HG03159 (cell line): ENCODE data around the gene LRP11.
A peak's percentile ranks its signal among the peaks of the same experiment; 100 is the strongest.
"Not testable (repeated sequence)": the region's sequence is repeated elsewhere in the genome, so short reads cannot be mapped to it uniquely, and the experiment has no call there.

Experiments
- ATAC-seq: cut with Tn5 transposase; IDR thresholded peaks from one replicate; pipeline ENCODE4 v1.9.1; 2021; ENCODE audit warnings: mild to moderate bottlenecking, moderate library complexity; ENCODE audit not compliant: unreplicated experiment

Gene LRP11

GRCh38 chr6:149871182-149871581, 7.0 kb upstream of the LRP11 start:
- no peak for ATAC-seq

DNA sequence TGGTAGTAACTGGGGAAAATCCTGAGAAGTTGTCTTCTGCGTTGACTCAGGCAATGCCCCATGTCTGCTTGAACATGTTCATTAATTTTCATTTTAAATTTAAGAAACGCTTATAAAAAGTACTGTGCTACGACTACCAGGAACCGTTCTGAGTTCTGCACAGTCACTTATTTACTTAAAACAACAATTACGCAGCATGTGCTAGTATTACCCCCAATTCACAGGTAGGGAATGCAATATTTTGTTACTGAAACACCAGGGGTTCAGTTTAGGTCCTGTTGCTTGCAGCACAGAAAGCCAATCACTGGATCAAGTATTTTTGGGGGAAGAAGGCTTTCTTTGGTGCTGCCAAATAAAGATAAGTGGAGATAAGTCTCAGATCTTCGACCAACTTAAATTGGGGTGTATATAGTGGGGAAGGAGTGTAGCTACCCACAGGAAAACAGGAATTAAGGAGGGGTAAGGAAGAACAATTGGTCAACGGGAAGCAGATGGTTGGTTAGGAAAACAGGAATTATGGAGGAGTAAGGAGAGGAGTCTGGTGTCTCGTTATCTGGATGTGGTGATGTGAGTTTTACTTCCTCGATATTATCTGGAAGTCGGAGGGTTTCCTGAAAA, 5.2 kb upstream of the LRP11 start:
- no peak for ATAC-seq

GRCh38 chr6:149867876-149868640, 3.9 kb upstream of the LRP11 start:
- ATAC-seq: no peak

DNA sequence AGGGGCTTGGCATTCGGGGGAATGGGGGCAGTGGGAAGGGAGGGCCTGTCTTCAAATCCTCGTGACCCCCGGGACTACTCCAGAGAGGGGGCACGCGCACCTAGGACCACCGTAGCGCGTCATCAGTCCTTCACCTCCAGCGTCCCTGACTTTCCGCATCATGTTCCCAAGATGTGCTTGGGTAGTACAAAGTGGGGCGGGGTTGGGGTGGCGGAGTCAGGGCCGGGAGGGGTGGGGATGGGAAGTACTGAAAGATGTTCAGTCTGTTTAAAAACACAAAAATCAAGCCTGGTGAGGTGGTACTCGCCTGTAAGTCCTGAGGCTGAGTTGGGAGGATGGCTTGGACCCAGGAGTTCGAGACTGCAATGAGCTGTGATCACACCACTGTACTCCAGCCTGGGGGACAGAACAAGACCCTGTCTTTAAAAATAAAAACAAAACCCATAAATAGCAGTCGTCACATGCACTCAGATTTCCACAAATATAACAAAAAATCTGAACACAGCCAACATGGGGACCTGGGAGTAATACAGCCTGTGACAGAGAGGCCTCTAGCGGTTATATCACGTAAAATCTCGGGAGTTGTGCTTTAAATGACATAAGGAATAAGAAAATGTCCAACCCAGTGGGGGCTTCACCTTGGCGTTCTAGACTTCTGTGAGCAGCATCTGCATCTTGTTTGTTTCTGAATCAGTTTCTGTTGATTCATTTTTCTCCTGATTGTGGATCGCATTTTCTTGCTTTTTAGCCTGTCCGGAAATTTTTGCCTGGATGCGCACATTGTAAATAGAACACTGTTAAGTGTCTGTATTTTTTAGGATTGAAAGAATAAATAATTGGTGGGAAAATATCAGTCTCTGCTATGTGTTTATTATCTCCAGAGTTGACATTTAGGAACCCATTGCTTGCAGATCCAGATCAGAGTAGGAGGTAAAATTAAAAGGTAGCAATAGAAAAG, 698 bp upstream of the LRP11 start:
- no peak for ATAC-seq

- ATAC-seq: peak; percentile 22
These were observed 1.0 kb downstream of the LRP11 start for GRCh38 chr6:149862922-149863697.

DNA sequence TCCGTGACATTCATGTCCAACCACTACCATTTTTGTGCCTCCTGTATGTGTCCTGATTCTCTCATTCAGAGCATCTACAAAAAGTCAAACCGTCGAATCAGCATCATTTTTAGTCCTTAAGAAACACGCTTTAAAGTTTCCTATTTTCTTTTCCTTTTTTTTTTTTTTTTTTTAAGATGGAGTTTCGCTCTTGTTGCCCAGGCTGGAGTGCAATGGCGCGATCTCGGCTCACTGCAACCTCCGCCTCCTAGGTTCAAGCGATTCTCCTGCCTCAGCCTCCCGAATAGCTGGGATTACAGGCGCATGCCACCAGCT, 1.8 kb downstream of the LRP11 start:
- not testable (repeated sequence) for ATAC-seq

DNA sequence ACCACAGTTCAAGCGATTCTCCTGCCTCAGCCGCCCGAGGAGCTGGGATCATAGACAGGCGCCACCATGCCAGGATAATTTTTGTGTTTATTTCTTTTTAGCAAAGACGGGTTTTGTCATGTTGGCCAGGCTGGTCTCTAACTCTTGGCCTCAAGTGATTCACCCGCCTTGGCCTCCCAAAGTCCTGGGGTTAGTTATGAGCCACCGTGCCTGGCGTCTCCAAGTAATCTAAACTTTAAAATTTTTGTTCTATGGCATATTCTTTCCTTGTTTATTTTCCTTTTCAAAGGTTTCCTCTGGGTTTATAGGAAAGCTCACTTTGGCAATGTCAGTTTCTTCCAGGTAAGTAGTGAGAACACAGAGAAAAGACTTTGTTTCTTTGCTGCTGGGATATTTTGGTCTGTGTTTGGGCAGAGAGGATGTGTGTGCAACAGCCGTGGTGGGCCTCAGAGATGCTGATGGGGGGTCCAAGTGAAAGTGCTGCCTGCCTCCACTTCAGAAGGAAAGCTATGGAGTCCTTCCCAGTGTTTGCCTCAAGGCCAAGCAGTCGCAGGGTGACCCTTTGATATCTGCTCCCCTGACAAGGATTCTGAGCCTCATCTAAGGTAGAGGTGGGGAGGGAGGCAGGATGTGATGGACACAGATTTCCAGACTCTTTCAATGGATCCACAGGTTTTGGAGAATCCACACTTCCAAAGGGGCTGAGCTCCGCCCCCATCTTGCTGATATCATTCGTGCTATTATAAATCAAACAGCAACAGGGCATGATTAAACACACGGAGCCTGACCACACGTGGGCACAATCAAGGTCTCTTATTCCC, 2.3 kb downstream of the LRP11 start:
- ATAC-seq: no peak

- ATAC-seq: no peak
These were observed 3.1 kb downstream of the LRP11 start for GRCh38 chr6:149860834-149861602.

DNA sequence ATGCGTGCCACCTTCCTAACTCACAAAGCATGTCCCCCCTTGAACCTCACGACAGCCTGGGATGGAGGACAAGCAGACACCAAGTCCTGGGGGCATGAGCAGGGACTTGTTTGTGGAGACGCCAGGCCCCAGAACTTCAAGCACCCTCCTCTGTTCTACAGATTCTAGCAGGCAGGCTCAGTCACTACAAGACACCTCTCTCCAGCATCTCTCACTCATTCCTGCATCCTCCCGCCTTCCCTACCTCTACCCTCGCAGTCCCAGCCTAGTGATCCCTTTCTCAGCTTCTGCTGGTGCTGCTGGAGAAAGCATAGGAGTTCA, 3.7 kb downstream of the LRP11 start:
- ATAC-seq: no peak

- ATAC-seq: no peak
These were observed 4.2 kb downstream of the LRP11 start for GRCh38 chr6:149859938-149860337.

GRCh38 chr6:149859368-149859767, 4.8 kb downstream of the LRP11 start:
- ATAC-seq: no peak

- ATAC-seq: no peak
These were observed 6.6 kb downstream of the LRP11 start for GRCh38 chr6:149857541-149857940.

GRCh38 chr6:149856256-149856994, 7.7 kb downstream of the LRP11 start:
- no peak for ATAC-seq

DNA sequence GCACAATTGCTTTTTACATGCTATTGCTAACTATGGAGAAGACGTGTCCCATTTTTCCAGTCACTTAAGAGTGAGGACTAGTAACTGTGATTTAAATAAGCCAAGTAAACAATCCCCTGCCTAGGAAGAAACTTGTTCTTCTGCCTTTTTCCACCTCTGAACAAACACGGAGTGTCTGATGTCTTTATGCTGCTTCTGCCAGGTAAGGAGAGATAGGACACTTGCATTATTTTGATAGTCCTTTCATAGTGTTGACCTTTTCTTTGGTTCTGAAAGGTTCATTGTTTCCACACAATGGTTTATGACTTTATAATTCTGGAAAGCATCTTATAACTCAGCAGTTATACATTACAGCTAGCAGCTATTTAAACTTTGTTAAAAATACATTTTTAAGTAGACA, 8.4 kb downstream of the LRP11 start:
- no peak for ATAC-seq

GRCh38 chr6:149855040-149855654, 9.0 kb downstream of the LRP11 start:
- no peak for ATAC-seq

DNA sequence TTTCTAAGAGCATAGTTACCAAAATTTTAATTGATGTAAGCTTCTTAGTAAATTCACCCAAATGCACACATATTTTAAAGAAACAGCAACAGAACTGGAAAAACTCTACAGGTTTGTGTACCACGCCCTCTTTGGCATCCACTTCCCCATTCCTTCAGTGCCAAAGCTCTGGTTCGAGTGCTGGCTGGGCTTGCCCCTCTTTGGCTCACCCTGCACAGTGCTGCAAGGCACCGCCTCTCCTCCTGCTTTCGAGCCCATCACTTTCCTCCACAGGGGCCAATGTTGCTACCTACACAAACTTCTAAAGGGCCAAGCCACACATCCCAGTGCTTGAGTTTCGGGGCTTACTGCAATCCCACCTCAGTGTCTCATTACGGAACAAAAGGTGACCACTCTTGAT, 9.6 kb downstream of the LRP11 start:
- ATAC-seq: no peak

- ATAC-seq: not testable (repeated sequence)
These were observed 10.1 kb downstream of the LRP11 start for GRCh38 chr6:149854017-149854416.

DNA sequence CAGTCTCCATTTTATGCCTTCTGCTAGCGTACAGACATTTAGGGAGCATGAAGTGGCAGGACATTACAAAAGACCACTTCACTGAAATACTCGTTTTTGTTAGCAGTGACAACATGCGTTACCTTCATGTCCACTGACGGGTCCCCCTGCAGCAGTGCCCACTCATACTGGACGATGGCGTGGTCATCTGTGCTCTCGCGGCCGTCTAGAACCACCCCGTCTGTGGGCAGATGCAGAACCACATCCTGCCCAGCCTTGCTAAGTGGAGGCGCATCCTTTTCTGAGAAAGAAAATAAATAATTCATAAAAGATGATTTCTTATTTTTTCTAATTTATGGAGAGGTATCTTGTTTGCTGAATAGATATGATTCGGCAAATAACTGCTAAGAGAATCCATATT, 11.3 kb downstream of the LRP11 start:
- no peak for ATAC-seq
